Measurements from ENCODE around the gene CHAF1A.

Gene CHAF1A

DNA sequence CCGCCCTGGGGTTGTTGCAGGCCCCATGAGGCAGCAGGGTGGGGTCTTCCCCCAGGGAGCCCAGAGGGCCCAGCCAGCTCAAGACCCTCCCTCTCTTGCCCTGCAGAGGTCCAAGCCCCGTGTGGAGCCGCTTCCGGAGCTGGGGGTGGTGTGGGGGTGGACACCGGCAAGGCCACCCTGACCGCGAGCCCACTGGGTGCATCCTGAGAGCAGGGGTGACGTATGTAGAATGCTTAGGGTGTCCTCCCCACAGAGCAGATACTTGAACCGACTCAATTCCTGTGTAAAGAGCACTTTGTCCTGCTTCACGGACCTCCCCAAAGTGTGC lies 40.3 kb downstream of the CHAF1A start:
- DNase-seq = no peak

DNA sequence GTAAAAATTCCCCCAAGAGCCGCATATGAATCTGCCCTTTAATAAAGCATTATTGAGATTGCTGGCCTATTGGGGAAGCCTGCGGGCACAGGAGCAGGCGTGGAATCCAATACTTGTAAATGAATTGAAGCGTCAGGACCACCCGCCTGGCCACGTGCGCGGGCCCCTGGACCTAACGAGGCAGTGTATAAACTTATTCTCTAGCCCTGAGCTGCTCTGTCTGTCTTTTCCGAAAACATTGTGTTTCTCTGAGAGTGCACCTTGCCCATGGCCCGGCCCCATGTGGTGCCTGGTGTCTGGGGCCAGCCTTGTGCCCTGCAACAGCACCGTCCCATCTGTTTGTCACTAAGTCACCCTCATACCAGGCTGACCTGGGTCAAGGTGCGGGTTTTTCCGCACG lies 40.7 kb downstream of the CHAF1A start:
- DNase-seq = no peak

DNA sequence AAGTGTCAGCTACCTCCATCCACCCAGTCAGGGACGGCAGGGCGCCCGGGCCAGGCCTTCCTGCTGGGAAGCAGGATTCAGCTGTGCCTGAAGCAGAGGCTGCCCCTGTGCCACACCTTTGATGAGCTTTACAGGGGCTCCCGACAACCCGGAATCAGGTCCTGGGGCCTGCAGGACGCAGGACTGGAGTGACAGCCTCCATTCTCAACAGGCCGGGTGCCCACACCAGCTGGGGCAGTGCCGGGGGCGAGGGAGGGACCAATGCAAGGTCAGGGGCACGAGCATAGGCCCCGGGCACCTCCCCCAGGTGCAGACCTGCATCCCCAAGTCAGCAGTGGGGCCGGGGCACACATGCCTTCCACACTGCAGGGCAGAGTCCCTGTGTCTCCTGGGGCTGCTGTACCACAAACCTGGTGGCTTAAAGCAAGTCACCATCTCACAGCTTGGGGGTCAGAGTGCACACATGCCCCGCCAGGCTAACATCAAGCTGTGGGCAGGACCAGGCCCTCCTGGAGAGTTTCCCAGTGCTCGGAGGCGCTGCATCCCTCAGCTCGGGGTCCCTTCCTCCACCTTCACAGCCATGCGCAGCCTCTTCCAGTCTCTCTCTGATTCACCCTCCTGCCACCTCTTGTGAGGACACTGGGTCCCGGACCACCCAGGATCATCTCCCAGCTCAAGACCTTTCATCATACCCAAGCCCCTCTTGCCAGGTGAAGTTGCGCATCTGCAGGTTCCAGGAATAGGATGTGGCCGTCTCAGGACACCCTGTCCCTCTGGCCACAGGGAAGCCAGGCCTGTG lies 41.7 kb downstream of the CHAF1A start:
- no peak for DNase-seq

DNA sequence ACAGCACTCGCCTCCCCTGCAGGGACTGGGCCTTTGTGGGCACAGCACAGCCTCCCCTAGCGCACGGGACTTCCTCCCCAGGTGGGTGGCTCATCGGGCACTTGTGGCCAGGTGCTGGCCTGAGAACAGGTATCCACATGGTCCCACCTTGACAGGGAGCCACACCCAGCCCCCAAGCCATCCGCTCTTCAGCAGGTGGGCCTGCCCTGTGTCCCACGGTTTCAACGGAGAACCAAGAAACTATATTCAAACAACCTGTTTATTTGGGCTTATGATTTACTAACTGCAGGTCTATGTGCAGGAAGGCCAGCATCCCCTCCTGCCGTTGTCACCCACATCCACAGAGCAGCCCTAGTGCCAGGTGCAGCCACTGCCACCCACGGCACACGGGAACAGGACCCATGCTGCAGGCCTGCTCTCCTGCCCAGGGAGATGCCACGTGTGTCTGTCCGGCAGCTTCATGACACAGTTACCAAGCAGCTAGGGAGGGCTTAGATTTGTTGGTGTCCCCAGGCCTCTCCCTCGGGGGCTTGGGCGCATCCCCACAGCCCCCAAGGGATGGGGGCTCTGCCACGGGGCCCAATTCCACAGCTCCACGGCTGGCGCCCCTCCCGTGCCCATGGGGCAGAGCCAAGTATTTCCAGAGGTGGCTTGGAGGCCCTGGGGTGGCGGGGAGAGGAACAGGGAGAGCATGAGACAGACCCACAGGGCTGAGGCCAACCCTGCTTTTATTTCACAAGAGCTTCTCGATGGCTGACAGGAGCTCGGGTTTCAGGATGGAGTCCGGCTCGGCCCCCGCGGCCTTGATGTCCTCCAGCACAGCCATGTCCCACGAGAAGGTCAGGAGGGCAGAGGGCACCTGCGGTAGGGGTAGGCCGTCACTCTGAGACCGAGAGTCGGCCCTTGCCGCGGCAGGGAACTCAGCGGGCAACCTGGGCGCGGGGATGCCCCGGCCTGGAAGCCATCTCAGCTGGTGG lies 42.6 kb downstream of the CHAF1A start:
- DNase-seq = peak; percentile 20

DNA sequence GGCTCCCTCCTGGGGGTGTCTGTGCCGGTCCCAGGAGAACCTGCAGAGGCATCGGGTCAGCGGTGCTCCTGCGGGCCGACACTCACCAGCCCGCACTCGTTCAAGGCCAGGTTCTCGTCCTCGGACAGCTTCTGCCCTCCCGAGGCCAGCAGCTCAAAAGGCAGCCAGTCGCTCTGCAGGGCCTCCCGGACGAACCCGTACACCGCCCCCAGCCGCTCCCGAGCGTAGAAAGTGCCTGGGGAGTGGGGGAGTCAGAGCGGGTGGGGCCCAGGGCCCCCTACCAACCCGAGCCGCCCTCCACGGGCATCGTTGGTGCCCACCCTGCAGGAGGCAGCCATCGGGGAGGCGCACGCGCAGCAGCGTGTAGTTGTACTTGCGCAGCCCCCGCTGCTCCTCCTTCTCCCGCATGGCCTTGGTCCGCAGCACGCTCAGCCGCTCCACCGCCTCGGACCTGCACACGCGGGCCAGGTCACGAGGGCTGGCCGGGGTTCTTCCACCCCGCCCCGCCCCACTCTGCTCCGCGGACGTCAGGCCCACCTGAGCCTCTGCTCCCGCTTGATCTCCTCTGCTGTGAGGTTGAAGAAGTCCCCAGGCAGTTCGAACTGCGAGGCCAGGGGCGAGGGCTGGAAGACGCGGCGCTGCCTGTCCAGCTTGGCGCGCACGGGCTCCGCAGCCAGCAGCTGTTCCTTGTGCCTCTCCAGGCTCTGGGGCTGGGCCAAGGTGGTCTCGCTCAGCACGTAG lies 43.7 kb downstream of the CHAF1A start:
- no peak for DNase-seq

DNA sequence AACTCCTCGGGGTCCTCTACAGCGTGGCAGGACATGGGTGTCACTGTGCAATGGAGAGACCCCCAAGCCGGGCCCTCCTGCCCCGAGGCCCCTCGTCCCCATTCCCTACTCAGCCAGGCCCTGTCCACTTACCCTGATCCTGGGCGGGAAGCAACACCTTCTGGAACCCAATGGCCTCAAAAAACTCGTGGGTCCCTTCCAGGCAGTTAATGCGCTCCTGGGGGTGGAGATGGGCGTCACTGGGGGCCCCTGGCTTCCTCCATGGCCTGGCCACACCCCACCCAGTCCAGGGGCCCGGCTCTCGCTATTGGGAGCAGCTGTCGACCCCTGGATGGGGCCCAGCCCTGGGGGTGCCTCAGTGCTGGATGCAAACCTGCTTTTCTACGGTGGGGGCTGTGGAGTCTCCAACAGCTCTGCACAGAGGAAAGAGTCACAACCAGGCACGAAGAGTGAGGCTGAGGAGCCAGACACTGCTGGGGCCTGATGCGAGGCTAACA lies 44.3 kb downstream of the CHAF1A start:
- DNase-seq = no peak

DNA sequence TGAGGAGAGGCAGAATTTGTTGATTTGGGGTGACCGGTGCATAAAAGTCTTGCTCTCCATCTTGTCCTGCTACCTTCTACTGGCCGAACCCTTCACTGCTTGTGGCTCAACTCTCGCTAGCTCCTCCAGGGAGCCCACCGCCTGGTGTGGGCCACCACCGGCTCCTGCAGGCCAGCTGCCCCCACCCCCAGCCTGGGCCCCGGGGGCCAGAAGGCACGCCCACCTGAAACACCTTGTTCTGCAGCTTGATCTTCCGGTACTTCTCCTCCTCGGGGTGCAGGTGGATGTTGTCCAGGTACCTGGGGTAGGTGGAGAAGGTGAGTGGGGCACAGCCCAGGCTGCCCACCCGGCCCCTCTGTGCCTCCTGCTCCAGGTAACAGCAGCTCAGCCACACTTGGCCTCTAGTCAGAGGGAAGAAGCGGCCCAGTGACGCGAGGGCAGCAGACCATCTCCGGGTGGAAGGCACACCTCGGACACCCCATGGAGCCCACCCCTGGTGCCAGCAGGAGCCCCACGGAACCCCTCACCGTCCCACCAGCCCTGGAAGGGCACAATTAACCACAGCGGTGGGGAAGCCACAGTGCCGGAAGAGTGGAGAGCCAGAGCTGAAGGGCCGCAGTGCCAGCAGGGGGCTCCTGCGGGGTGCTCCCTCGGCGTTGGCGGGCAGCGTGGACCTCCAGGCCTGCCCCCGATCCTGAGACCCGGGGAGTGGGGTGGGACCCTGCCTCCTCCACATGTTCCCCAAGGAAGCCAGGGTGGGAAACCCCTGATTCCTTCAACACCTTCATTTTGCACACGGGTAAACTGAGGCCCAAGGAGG lies 45.1 kb downstream of the CHAF1A start:
- DNase-seq = no peak

DNA sequence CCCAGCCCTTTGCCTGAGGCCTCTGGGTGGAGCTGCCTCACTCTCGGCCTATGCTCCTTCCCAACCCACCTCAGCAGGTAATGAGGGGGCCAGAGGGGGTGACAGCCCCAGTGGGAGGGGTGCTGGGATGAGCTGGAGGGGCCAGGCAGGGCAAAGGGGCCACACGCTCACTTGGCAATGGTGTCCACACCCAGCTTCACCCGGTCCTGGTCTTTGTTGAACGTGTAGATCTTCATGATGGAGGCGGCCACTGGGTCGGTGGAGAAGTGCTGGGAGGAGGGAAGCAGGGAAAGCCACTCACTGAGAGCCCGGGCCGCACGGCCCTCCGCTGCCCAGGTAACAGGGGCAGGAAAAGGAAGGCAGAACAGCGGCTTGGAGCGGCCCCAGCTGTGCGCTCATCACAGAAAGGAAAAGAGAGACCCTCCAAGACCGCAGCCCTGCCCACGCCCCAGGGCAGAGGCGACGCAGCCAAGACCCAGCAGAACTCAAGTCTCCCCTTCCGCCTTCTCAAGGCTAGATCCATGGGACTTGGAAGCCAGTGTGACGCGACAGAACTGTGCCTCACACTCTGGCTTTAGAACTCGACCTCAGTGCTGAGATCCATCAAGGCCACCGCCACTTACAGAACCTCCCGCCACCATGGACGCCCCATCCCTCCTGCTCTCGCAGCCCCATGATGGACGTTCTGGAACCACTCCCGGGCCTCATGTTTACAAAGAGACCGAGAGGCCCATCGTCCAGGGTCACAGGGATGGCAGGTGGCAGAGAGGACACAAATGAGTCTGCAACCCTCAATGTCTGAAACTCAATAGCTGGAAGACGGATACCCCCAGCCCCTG lies 45.9 kb downstream of the CHAF1A start:
- no peak for DNase-seq

DNA sequence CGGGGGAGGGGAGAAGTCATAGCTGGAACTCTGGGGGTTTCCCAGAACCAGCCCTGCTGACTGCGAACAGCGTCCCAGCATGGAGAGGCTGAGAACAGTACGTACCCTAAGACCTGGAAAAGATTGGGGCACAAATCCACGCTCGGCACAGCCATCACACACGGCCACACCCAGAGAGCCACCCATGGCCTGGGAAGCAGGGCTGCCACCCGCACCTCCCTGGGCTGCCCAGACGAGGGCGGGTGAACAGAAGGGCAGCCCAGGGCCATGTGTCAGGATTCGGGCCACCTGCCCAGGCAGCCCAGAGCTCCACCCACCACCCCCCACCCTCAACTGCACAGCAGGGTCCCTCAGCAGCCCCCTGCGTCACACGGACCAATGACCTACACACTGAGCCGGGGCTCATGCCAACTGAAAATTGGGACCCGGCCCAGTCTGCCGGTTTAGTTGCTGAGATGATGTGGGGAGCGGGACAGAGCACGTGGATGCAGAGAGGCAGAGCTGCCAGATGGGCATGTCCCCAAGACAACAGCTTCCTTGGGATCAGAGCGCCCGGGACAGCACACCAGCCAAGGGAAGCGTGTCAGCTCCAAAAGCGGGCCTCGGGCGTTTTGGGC lies 46.7 kb downstream of the CHAF1A start:
- no peak for DNase-seq

DNA sequence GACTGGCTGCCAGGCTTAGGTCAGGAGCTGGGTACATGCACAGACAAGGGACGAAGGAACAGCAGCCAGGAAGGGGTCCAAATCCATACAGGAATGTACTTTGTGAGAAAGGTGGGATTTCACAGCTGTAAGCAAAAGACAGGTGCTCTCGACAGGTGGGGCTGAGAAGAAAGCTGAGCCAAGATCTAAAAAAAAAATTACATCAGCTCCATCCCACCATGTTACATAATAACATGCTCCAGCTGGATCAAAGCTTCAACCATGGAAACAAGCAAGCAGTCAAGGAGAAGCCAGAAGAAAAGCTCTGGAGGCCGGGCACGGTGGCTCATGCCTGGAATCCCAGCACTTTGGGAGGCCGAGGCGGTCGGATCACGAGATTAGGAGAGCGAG lies 47.2 kb downstream of the CHAF1A start:
- DNase-seq = no peak

DNA sequence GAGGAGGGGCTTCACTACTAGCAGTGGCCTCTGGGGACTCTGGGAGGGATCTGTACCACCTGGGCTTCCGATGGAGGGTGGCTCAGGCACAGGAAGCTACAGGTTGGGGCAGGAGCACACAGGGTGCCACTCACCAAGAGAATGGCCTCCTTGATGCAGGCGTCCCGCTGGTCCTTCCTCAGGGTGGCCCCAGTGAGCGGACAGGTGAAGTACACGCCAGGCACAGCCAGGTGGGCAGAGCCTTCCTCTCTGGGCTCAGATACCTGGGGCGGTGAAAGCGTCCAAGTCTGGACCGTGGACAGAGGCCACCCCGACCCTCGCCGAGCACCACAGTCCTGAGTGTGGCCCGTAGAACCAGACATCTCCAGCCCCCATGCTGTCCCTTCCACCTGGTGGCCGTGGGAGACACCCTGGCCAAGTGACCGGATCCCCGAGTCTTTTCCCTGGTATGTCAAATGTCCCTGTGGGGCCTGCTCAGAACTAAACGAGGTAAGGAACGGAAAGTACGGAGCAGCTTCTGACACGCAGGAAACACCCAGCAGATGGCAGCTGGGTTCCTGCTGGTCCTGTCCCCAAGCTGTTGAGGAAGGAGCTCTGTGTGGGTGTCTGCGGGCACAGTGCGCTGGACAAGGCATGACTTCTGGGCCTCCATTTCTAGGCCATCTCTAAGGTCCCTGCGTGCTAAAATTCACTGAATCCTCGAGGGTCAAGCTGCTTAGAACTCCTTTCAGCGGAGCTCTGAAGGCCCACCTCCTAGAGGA lies 50.0 kb downstream of the CHAF1A start:
- no peak for DNase-seq

DNA sequence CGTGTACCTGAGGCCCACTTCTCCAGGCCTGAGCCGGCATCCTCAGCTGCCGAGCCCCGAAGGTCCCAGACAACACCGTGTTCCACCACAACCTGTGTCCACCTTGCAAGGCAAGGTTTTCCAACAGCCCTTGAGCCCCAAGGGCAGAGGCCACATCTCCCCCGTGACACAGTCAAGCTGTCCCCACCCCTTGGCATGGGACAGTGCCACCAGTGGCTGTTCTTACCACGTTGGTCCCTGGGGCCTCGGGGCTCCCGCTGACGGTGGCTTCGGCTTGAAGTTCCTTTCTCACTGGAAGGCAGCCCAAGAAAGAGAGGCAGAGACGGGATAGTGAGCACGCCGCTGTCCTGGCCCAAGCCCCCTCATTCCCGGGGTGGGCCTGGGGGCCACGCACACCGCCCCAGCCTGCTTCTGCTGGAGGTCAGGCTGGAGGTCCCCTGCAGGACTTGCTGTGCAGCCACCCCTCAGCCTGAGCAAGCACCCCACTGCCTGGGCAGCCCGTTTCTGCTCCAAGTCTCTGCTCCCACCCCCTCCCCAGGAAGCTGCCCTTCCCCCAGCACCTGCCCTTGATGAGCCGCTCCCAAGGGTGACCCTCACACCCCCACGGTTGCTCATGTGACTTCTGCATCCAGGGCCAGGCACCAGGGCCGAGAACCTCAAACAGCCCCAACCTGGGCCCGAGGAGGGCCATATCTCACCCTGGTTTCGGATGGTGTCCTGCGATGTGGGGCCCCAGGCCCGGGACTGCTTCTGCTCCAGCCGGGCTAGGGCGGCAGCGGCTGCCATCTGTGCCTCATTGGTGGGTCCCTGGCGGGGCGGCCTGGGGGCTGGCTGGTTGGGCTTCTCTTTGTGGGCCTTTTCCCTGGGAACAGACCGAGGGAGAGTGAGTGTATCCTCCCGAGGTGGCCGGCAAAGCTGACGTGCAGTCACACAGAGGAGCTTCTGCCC lies 51.1 kb downstream of the CHAF1A start:
- no peak for DNase-seq

DNA sequence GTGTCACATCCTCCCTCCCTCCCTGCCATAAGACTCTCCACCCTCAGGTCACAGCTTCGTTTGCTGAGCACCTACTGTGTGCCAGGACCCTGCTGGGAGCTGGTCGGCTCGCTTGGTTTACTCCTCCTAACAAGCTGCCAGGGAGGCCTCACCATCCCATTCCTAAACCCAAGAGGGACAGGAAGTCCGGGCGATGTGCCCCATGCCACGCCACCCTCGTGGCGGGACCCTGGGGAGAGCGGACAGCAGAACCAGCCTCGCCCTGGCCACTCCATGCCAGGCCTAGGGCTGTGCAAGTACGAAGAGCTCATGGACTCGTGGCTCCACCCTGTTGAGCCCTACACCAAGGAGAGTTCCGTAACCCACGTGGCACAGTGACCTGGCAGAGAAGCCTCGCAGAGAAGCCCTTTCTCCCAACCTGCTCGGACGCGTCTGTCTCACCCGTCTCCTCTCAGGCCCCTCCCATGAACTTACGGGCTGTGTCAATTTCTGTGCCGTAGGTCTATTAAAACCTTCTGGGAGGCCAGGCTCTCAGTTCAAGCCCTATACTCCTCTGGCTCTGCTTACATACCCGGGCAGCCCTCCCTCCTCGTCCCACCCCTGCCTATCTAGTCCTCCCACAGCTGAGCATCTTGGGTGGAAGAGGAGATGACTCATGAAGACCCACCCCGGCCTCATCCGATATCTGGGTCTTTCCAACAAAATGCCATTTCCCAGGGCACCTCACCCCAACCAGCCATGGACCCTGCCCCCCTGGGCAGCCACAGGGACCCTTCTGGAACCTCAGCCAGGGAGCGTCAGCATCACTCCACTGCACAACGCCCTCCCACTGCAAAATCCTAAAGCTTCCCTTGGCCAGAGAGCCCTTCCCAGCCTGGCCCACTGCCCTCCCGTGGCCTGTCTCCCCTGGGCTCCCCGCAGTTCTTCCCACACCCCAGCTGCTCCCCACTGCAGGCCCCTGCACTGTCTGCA lies 52.6 kb downstream of the CHAF1A start:
- DNase-seq = no peak

DNA sequence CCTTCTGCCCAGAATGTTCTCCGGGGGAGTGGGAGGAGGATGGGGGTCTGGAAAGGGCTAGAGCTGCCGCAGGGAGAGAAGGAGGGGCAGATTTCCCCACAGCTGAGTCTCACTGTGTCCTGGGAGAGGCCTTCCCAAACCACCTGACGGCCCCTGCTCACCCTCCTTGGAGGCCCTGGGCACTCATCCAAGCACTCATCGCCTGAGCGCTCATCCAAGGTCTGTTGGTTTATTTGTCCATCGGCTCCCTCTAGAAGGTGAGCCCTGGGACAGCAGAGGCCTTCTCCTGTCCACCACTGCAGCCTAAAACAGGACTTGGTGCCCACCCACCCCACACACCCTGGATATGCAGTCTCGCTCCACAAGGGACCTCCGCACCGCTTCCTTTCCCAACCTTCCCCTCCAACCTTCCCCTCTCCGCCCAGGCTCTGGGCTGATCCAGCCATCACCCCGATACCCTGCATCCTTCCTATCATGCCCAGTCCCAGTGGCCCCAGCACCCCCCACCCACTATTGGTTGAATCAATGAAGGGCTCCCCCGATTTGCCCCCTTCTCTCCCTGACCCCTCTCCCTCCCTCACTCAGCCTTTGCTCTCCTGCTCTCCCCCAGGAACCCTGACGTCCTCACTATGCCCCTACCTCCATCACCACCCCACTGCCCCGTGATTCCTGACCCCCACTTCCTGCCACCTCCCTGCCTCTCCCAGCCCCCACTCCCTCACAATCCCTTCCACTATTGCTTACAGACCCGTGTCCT lies 53.5 kb downstream of the CHAF1A start:
- peak; percentile 65 for DNase-seq

DNA sequence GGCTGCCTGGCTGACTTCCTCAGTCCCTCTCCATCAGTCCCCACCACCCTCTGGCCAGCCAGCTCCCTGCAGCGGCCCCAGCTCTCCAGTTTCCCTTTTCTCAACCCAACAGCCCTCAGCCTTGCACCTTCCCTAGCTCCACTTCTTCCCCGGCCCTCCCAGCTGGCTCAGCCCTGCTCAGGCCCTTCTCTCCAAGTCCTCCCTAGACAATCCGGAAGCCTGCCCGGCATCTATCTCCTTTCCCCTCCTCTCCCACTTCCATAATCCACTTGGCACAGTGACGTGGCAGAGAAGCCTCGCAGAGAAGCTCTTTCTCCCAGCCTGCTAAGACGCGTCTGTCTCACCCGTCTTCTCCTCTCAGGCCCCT lies 54.0 kb downstream of the CHAF1A start:
- DNase-seq = peak; percentile 72

DNA sequence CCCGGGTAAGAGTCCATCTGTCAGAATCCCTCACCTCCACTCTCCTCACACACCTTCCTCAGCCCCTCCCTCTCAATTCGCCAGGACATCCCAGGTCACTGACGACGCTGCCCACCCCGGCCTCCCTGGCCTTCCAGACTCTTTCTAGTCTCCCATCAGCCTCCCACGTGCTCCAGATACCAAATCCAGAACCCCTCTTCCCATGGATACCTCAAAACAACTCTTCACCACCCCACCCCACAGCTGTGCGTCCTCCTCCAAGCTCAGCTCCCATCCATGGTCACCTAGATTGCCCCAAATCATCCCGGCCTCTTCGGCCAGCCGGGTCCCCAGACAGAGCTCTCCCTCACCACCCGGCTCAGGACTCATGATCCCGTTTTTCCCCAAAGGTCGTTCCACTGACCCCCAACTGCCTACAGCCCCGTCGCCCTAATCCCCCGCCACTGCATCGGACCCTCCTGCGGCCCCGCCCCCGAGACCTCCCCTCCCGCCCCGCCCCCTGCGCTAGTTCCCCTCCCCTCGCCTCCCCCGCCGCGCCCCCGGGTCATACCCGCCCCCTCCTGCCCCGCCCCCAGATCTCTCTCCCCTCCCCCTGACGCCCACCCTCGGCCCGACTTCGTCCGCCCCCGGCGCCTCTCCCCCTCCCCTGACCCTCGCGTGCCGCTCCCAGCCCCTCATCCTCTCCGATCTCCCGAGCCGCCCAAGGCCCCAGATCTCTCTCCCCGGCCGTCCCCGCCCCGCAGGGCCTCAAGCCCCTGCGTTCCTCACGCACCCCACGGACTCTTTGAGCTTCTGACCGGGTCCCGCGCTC lies 54.6 kb downstream of the CHAF1A start:
- DNase-seq = peak; percentile 74

All from DMS53 (cell line).